Panc1 (cell line): ENCODE data around the gene SMIM31. TPM values are rescaled to one million over a fixed set of nuclear protein-coding genes. Genes with fewer than 3 reads are reported as not detected.
A peak's percentile ranks its signal among the peaks of the same experiment; 100 is the strongest.

Experiments used
- ATAC-seq: fragments of 200-7000 bp; cut with Tn5 transposase; 2 replicates; pipeline ENCODE4 v1.9.1; 2020; ENCODE audit warnings: mild to moderate bottlenecking, moderate library complexity
- BruUV-seq: library from RNA; stranded (reverse); fragments of 400-500 nt; replicated peaks from 2 replicates; lab custom pipeline; 2021; lab: Mats Ljungman, UMichigan
- CTCF ChIA-PET: fragments of 300-600 bp; sonication (Branson Sonifier 250); formaldehyde crosslinking; loops from one replicate; lab custom pipeline; 2022; ENCODE audit warnings: antibody characterized with exemption; lab: Charles Lee
- POLR2A ChIA-PET: fragments of 300-600 bp; sonication (Branson Sonifier 250); formaldehyde crosslinking; loops from one replicate; lab custom pipeline; 2022; ENCODE audit warnings: antibody characterized with exemption; lab: Charles Lee
- DNase-seq: peaks from one replicate; pipeline ENCODE4 v3.0.0-alpha.2; 2010; ENCODE audit warnings: low read depth, low spot score
- H3K27ac ChIP-seq: 2 replicates; pipeline ENCODE4 v1.5.1; 2011; ENCODE audit warnings: mild to moderate bottlenecking, low read length, inconsistent platforms
- H3K27me3 ChIP-seq: fragments of 200-500 bp; sonication (Bioruptor generic); 2 replicates; pipeline ENCODE4 v1.6.0; 2014; ENCODE audit warnings: low read length, inconsistent platforms; ENCODE audit not compliant: control insufficient read depth, insufficient read depth
- H3K36me3 ChIP-seq: fragments of 200-500 bp; sonication (Bioruptor generic); 2 replicates; pipeline ENCODE4 v1.5.1; 2014; ENCODE audit warnings: inconsistent platforms, mild to moderate bottlenecking, low read length, moderate library complexity; ENCODE audit not compliant: control insufficient read depth, insufficient read depth
- H3K4me1 ChIP-seq: 2 replicates; pipeline ENCODE4 v1.5.1; 2011; ENCODE audit warnings: inconsistent platforms, mild to moderate bottlenecking, low read length, moderate library complexity; ENCODE audit not compliant: control insufficient read depth, insufficient read depth
- H3K4me3 ChIP-seq, 2 experiments: 2 replicates each; pipeline ENCODE4 v1.5.1; 2011 to 2012; ENCODE audit warnings: low read depth in 2 of 2, low read length in 2 of 2, mild to moderate bottlenecking in 2 of 2, inconsistent platforms in 1 of 2, moderate library complexity in 1 of 2
- H3K9me3 ChIP-seq: fragments of 200-500 bp; sonication (Bioruptor generic); 2 replicates; pipeline ENCODE4 v1.5.1; 2014; ENCODE audit warnings: low read depth, mild to moderate bottlenecking, inconsistent platforms, low read length, moderate library complexity; ENCODE audit not compliant: control insufficient read depth, insufficient read depth
- CTCF ChIP-seq: fragments of 450-650 bp; IDR thresholded peaks from 2 replicates; pipeline ENCODE4 v1.5.1; 2017; ENCODE audit warnings: mild to moderate bottlenecking
- POLR2AphosphoS5 ChIP-seq: IDR thresholded peaks from 2 replicates; pipeline ENCODE4 v1.6.1; 2012; ENCODE audit warnings: mild to moderate bottlenecking, low read depth, low read length, moderate library complexity
- REST ChIP-seq, 2 experiments: IDR thresholded peaks; 2 replicates each; pipeline ENCODE4 v1.6.1; 2011 to 2012; ENCODE audit warnings: low read depth in 2 of 2, control low read depth in 1 of 2, low read length in 1 of 2, mild to moderate bottlenecking in 1 of 2, moderate library complexity in 1 of 2; ENCODE audit not compliant: insufficient read depth in 1 of 2
- SIN3A ChIP-seq: IDR thresholded peaks from 2 replicates; pipeline ENCODE4 v1.6.1; 2012; ENCODE audit warnings: low read depth, mild to moderate bottlenecking, low read length, moderate library complexity, borderline replicate concordance; ENCODE audit not compliant: insufficient read depth
- TCF7L2 ChIP-seq: IDR thresholded peaks from 2 replicates; pipeline ENCODE4 v1.6.1; 2011; ENCODE audit warnings: mild to moderate bottlenecking, low read depth, low read length, inconsistent platforms
- in situ Hi-C: cut with HindIII; loops from 2 replicates; pipeline ENCODE4 v1.10.0; 2016; ENCODE audit warnings: low sequenced_read_pairs, low pct_unique_long_range_greater_than_20kb
- intact Hi-C: fragments of 100-400 bp; cut with micrococcal nuclease; formaldehyde crosslinking; loops from one replicate; pipeline ENCODE4 v1.10.0; 2022; ENCODE audit not compliant: unreplicated experiment
- total RNA-seq: library from RNA; stranded (reverse); gene quantifications from one replicate; pipeline ENCODE4 v1.2.1, GENCODE V29; 2021; ENCODE audit not compliant: unreplicated experiment

Gene SMIM31
- total RNA-seq, 1 experiment from 2014 or later = not detected

- H3K36me3 ChIP-seq = no peaks in the 10 kb centered on the region
- H3K4me3 ChIP-seq = no peak overlapping the region
- H3K27ac ChIP-seq = no peak overlapping the region
- in situ Hi-C loops = no loop called here
- ChIA-PET CTCF (interaction anchor here (1.4 kb wide), 1 partner anchor 317 kb away, joined by 3 read pairs; no protein-coding TSS in a partner anchor), POLR2A (no interaction called here)
- TF ChIP-seq CTCF (peak; percentile 88), TCF7L2 (no peak), SIN3A (no peak), REST (IDR thresholded peaks at IDR 0.05; ENCODE audit: insufficient read depth in 1 of 2, low read depth in 2 of 2, low read length in 1 of 2) (no peak)
- no TSS peak for BruUV-seq
- intact Hi-C loops = loop anchor here (2.0 to 5.0 kb wide), 2 partner anchors 217 to 317 kb away; no protein-coding TSS in a partner anchor
- H3K4me1 ChIP-seq = no peaks in the 10 kb centered on the region
- no peak for ATAC-seq
- no peaks in the 10 kb centered on the region for H3K9me3 ChIP-seq
- DNase-seq = no peak
- H3K27me3 ChIP-seq = no peaks in the 10 kb centered on the region
Measured at GRCh38 chr4:164779811-164780216, 25.9 kb downstream of the SMIM31 start.

- Histone ChIP-seq H3K36me3 (no peaks in the 10 kb centered on the region), H3K4me1 (no peaks in the 10 kb centered on the region), H3K9me3 (no peaks in the 10 kb centered on the region), H3K4me3 (no peak overlapping the region), H3K27ac (no peak overlapping the region), H3K27me3 (no peaks in the 10 kb centered on the region)
- ChIA-PET CTCF (interaction anchor here (0.5 to 1.4 kb wide), 2 partner anchors 316 to 319 kb away, joined by 3 to 9 read pairs; no protein-coding TSS in a partner anchor), POLR2A (no interaction called here)
- BruUV-seq = no TSS peak
- no peak for DNase-seq
- intact Hi-C loops (loop anchor here (2.0 kb wide), 1 partner anchor 316 kb away; no protein-coding TSS in a partner anchor), in situ Hi-C loops (no loop called here)
- no peak for ATAC-seq
- TF ChIP-seq POLR2AphosphoS5 (no peak), CTCF (no peak), REST (IDR thresholded peaks at IDR 0.05; ENCODE audit: insufficient read depth in 1 of 2, low read depth in 2 of 2, low read length in 1 of 2) (no peak), SIN3A (no peak), TCF7L2 (no peak)
Measured at GRCh38 chr4:164780839-164781238, 26.9 kb downstream of the SMIM31 start.
